PC-9 (cell line): Measurements from ENCODE around the gene CDC27. TPM values are rescaled to one million over a fixed set of nuclear protein-coding genes. Genes with fewer than 3 reads are reported as not detected.
"Not testable (repeated sequence)": the region's sequence is repeated elsewhere in the genome, so short reads cannot be mapped to it uniquely, and the experiment has no call there.

Source experiments
- BruUV-seq: library from RNA; stranded (reverse); fragments of 400-500 nt; replicated peaks from 2 replicates; lab custom pipeline; 2021; lab: Mats Ljungman, UMichigan
- CTCF ChIA-PET: fragments of 300-600 bp; sonication (Branson Sonifier 250); formaldehyde crosslinking; loops from one replicate; lab custom pipeline; 2022; ENCODE audit warnings: antibody characterized with exemption; lab: Charles Lee
- POLR2A ChIA-PET: fragments of 300-600 bp; sonication (Branson Sonifier 250); formaldehyde crosslinking; loops from one replicate; lab custom pipeline; 2022; ENCODE audit warnings: antibody characterized with exemption; ENCODE audit not compliant: unreplicated experiment; lab: Charles Lee
- DNase-seq, 2 experiments: peaks; one replicate each; pipeline versions ENCODE4 v3.0.0 to v3.0.0-alpha.2; 2015 to 2022; ENCODE audit warnings: mixed read lengths in 1 of 2
- H2AFZ ChIP-seq: fragments of 200-600 bp; sonication (generic); 2 replicates; pipeline ENCODE4 v1.8.1; 2017; ENCODE audit warnings: antibody characterized with exemption
- H3F3A ChIP-seq: fragments of 200-600 bp; sonication (generic); 2 replicates; pipeline ENCODE4 v1.8.1; 2017; ENCODE audit warnings: antibody characterized with exemption, mild to moderate bottlenecking, low read depth; ENCODE audit not compliant: insufficient read depth
- H3K27ac ChIP-seq: fragments of 200-600 bp; sonication (generic); 2 replicates; pipeline ENCODE4 v1.6.1; 2016; ENCODE audit warnings: mixed run types
- H3K27me3 ChIP-seq: fragments of 200-600 bp; sonication (generic); 2 replicates; pipeline ENCODE4 v1.6.1; 2016; ENCODE audit warnings: low read depth, mixed run types; ENCODE audit not compliant: insufficient read depth
- H3K36me3 ChIP-seq: fragments of 200-600 bp; sonication (generic); 2 replicates; pipeline ENCODE4 v1.6.1; 2016; ENCODE audit warnings: low read depth, mixed run types
- H3K4me1 ChIP-seq: fragments of 200-600 bp; sonication (generic); replicated peaks from 2 replicates; pipeline ENCODE4 v1.6.1; 2016; ENCODE audit warnings: mixed run types; ENCODE audit not compliant: insufficient read depth
- H3K4me2 ChIP-seq: fragments of 200-600 bp; sonication (generic); 2 replicates; pipeline ENCODE4 v1.6.1; 2017; ENCODE audit warnings: mixed run types
- H3K4me3 ChIP-seq: fragments of 200-600 bp; sonication (generic); 2 replicates; pipeline ENCODE4 v1.6.1; 2016; ENCODE audit warnings: mixed run types
- H3K79me2 ChIP-seq: fragments of 200-600 bp; sonication (generic); 2 replicates; pipeline ENCODE4 v1.6.1; 2017; ENCODE audit warnings: low read depth, mixed run types
- H3K9me2 ChIP-seq: fragments of 200-600 bp; sonication (generic); 2 replicates; pipeline ENCODE4 v1.8.1; 2017; ENCODE audit warnings: mild to moderate bottlenecking; ENCODE audit not compliant: insufficient read depth
- H3K9me3 ChIP-seq: fragments of 200-600 bp; sonication (generic); 2 replicates; pipeline ENCODE4 v1.8.1; 2016; ENCODE audit warnings: low read depth; ENCODE audit not compliant: insufficient read depth
- H4K20me1 ChIP-seq: fragments of 200-600 bp; sonication (generic); 2 replicates; pipeline ENCODE4 v1.8.1; 2017; ENCODE audit not compliant: insufficient read depth
- EZH2 ChIP-seq: fragments of 200-600 bp; sonication (generic); IDR thresholded peaks from 2 replicates; pipeline ENCODE4 v1.8.0; 2017; ENCODE audit warnings: antibody characterized with exemption, low read depth
- intact Hi-C: fragments of 100-400 bp; cut with micrococcal nuclease; formaldehyde crosslinking; loops from one replicate; pipeline ENCODE4 v1.10.0; 2022; ENCODE audit not compliant: unreplicated experiment
- total RNA-seq: library from RNA; stranded (reverse); gene quantifications from 2 replicates; pipeline ENCODE4 v1.2.3, GENCODE V29; 2021
- TF ChIP-seq, protein P1 (sequence below): fragments of 200-600 bp; sonication (generic); conservative IDR thresholded peaks from 2 replicates; pipeline ENCODE4 v1.6.1; 2017; ENCODE audit warnings: mixed run types, antibody characterized with exemption, mild to moderate bottlenecking, moderate library complexity

The CDC27 gene
- total RNA-seq, 1 experiment from 2014 or later: 94.3 TPM

DNA sequence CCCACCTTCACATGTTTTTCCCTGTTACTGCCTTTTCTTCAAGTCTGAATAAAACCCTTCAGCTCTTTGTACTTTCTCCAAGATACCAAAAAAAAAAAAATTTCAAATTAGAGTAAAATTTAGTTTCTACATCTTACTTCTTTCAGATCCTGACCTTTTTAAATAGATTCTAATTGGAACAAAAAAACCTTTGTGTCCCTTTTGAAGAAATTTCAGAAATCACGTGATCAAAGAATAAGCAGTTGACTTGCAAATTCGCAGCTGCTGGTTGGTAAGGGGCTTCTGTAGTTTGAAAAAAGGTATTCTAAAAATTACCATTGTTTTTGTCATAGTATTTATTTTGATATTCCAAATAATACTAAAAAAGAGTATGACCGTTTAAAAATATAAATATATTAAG, 71.7 kb downstream of the CDC27 start:
- Histone ChIP-seq H3F3A (peaks cover 63% of the 10 kb centered on the region), H3K36me3 (peaks cover 28% of the 10 kb centered on the region), H3K27me3 (no peaks in the 10 kb centered on the region), H4K20me1 (no peaks in the 10 kb centered on the region), H3K9me3 (no peaks in the 10 kb centered on the region), H3K79me2 (no peaks in the 10 kb centered on the region), H3K27ac (no peak overlapping the region), H3K4me2 (no peak overlapping the region), H3K9me2 (no peaks in the 10 kb centered on the region), H3K4me1 (peaks cover 25% of the 10 kb centered on the region), H2AFZ (no peak overlapping the region), H3K4me3 (no peak overlapping the region)
- CTCF ChIA-PET: no interaction called here
- TF ChIP-seq, protein P1, sequence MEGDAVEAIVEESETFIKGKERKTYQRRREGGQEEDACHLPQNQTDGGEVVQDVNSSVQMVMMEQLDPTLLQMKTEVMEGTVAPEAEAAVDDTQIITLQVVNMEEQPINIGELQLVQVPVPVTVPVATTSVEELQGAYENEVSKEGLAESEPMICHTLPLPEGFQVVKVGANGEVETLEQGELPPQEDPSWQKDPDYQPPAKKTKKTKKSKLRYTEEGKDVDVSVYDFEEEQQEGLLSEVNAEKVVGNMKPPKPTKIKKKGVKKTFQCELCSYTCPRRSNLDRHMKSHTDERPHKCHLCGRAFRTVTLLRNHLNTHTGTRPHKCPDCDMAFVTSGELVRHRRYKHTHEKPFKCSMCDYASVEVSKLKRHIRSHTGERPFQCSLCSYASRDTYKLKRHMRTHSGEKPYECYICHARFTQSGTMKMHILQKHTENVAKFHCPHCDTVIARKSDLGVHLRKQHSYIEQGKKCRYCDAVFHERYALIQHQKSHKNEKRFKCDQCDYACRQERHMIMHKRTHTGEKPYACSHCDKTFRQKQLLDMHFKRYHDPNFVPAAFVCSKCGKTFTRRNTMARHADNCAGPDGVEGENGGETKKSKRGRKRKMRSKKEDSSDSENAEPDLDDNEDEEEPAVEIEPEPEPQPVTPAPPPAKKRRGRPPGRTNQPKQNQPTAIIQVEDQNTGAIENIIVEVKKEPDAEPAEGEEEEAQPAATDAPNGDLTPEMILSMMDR: no peak
- no peak for TF ChIP-seq EZH2
- no TSS peak for BruUV-seq
- POLR2A ChIA-PET: no interaction called here
- intact Hi-C loops: no loop called here
- DNase-seq: no peak

DNA sequence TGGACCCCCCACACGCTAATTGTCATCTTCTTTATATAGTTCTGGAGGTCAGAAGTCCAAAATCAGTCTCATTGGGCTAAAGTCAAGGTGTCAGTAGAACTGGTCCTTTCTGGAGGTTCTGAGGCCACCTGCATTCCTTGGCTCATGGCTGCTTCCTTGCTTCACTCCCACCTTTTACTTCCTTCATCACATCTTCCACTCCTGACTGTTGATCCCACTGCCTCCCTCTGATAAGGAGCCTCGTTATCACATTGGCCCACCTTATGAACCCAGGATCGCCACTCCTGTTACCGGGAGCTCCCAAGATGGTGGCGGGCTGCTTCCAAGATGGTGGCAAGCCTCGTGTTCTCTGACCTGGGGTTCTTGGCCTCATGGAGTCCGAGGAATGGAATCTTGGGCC, 83.0 kb downstream of the CDC27 start:
- H3K4me1 ChIP-seq: no peaks in the 10 kb centered on the region
- no peak overlapping the region for H3K27ac ChIP-seq
- H3K79me2 ChIP-seq: no peaks in the 10 kb centered on the region
- H3F3A ChIP-seq: no peaks in the 10 kb centered on the region; the same call in none of the 2 replicates
- no peak overlapping the region for H3K4me3 ChIP-seq
- H3K9me2 ChIP-seq: no peaks in the 10 kb centered on the region
- H3K27me3 ChIP-seq: no peaks in the 10 kb centered on the region
- H3K36me3 ChIP-seq: no peaks in the 10 kb centered on the region
- H2AFZ ChIP-seq: no peak overlapping the region
- H4K20me1 ChIP-seq: no peaks in the 10 kb centered on the region
- no TSS peak for BruUV-seq
- CTCF ChIA-PET: no interaction called here
- no peaks in the 10 kb centered on the region for H3K9me3 ChIP-seq
- intact Hi-C loops: no loop called here
- POLR2A ChIA-PET: no interaction called here
- DNase-seq: no peak
- TF ChIP-seq, protein P1: no peak
- no peak for TF ChIP-seq EZH2
- no peak overlapping the region for H3K4me2 ChIP-seq

DNA sequence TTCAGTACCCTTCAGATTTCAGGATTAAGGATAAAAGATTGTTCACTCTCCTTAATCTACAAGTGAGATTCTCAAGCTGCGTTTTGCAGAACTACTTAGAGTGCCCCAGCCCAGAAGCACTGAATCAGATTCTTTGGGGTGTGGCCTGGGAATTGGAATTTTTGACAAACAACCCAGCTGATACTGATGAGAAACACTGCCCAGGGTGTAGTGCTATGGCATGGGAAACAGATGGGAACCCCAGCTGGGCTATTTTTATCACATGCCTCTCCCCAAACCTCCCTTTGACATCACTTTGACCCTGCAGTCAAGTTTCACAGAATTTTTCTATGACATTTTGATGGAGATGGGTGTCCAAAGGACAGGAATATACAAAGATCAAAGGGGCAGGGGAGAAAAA, 83.8 kb downstream of the CDC27 start:
- H3K9me2 ChIP-seq, H3K4me3 ChIP-seq, POLR2A ChIA-PET, H4K20me1 ChIP-seq, H3F3A ChIP-seq, CTCF ChIA-PET, H3K36me3 ChIP-seq, H3K4me2 ChIP-seq, BruUV-seq, DNase-seq, H3K4me1 ChIP-seq, H3K27me3 ChIP-seq, H3K9me3 ChIP-seq, H2AFZ ChIP-seq, H3K27ac ChIP-seq, intact Hi-C loops, H3K79me2 ChIP-seq: not testable (repeated sequence)

DNA sequence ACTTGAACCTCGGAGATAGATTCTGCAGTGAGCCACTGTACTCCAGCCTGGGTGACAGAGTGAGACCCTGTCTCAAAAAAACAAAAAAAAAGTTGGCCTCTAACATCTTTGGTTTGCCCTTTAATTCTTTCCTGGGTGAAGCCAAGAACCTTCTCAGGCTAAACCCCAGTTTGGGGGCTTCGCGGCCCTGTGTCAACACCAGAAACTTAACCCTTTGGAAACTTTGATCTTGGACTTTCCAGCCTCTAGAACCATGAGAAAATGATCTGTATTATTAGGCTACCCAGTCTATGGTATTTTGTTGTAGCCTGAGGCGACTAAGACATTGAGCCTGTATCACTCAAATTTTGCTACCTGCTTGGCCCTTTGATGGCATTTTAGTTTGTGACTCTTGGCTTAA, 86.2 kb downstream of the CDC27 start:
- Histone ChIP-seq H3K79me2 (peaks cover 19% of the 10 kb centered on the region), H4K20me1 (no peaks in the 10 kb centered on the region), H3K27me3 (no peaks in the 10 kb centered on the region), H2AFZ (no peak overlapping the region), H3K27ac (no peak overlapping the region), H3K9me3 (no peaks in the 10 kb centered on the region), H3K36me3 (no peaks in the 10 kb centered on the region), H3K4me3 (no peak overlapping the region), H3K9me2 (no peaks in the 10 kb centered on the region), H3K4me2 (no peak overlapping the region), H3K4me1 (peaks cover 12% of the 10 kb centered on the region), H3F3A (no peaks in the 10 kb centered on the region; the same call in none of the 2 replicates)
- POLR2A ChIA-PET: no interaction called here
- CTCF ChIA-PET: no interaction called here
- no TSS peak for BruUV-seq
- TF ChIP-seq EZH2: no peak
- TF ChIP-seq, protein P1: no peak
- no peak for DNase-seq
- intact Hi-C loops: no loop called here
